ENCODE measurements around the gene DST. TPM values are rescaled to one million over a fixed set of nuclear protein-coding genes. Genes with fewer than 3 reads are reported as not detected.

Gene DST
- total and polyA plus RNA-seq, 2 of the 8 experiments (the other 6 are each of a cell fraction or from before 2014, with no cell fraction given) = 49.4 to 116 TPM

DNA sequence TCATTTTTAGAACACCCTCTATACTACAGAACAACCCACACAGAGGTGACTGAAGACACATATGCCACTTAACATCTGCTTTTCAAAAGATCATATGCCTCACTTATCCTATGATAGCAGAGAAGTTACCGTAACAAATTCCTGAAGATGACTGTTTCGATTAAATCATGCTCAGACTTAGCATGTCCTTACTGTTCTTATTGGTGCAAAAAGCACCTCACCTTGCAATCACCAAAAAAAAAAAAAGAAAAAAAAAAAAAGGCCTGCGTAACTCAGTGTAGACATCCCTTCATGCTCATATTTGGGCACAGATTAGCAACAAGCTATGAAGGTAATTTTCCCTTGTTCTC lies 17.7 kb upstream of the DST start:
- H3K18ac ChIP-seq (ENCODE audit: extremely low read depth, low read length) = no peak overlapping the region
- H3K4me2 ChIP-seq (ENCODE audit: insufficient read depth in 1 of 2, low read depth in 2 of 2, low read length in 2 of 2) = no peak overlapping the region
- H4K8ac ChIP-seq (ENCODE audit: extremely low read depth, insufficient read depth, low read length) = no peak overlapping the region
- no peak overlapping the region for H3K27ac ChIP-seq (ENCODE audit: low read depth, low read length)
- H3K27me3 ChIP-seq (replicated peaks in 1 of 4; ENCODE audit: control insufficient read depth in 3 of 4, extremely low read depth in 1 of 4, insufficient read depth in 3 of 4, low read length in 3 of 4) = no peaks in the 10 kb centered on the region
- ChIA-PET CTCF (ENCODE audit: partially characterized antibody) (interaction anchor here (0.6 to 2.6 kb wide), 3 partner anchors 12 to 1720 kb away, joined by 4 to 7 read pairs (median 5); no protein-coding TSS in a partner anchor), POLR2A (ENCODE audit: partially characterized antibody) (interaction anchor here (0.6 kb wide), 2 partner anchors 9 to 11 kb away, joined by 3 to 4 read pairs; no protein-coding TSS in a partner anchor)
- H4K5ac ChIP-seq (ENCODE audit: insufficient read length, low read depth, low read length) = no peak overlapping the region
- H4K91ac ChIP-seq (replicated peaks; ENCODE audit: insufficient read length, low read length) = no peak overlapping the region
- 88% methylated on average over 3 of the region's 3 CpGs; no CpG with 5 or more reads in 1 of the 2 experiments for WGBS, 2 experiments (ENCODE audit: extremely low coverage in 1 of 2, insufficient coverage in 1 of 2, insufficient read length in 1 of 2, insufficient replicate concordance in 2 of 2, low coverage in 1 of 2, low lambda C conversion rate in 2 of 2, missing lambda C conversion rate in 1 of 2)
- no peak overlapping the region for H3K14ac ChIP-seq (ENCODE audit: insufficient read length)
- no peak overlapping the region for H2BK15ac ChIP-seq (ENCODE audit: low read length)
- FAIRE-seq = no peak
- H2BK20ac ChIP-seq (ENCODE audit: low read length) = no peak overlapping the region
- no peak overlapping the region for H2BK12ac ChIP-seq (ENCODE audit: low read depth, low read length)
- no peak overlapping the region for H2BK120ac ChIP-seq (replicated peaks; ENCODE audit: low read depth, low read length)
- H3K4me3 ChIP-seq (ENCODE audit: extremely low read depth in 1 of 4, insufficient read depth in 2 of 4, low read depth in 3 of 4, low read length in 4 of 4) = no peak overlapping the region
- no peak overlapping the region for H3K4ac ChIP-seq (replicated peaks; ENCODE audit: insufficient read length, low read depth, low read length)
- no peaks in the 10 kb centered on the region for H3K9me3 ChIP-seq (ENCODE audit: insufficient read depth in 2 of 2, low read depth in 1 of 2, low read length in 1 of 2)
- DNase-seq (ENCODE audit: low read depth in 1 of 2, low spot score in 2 of 2) = no peak
- peaks cover 0 to 5% (median 2%) of the 10 kb centered on the region in 4 experiments; a peak in 5 of 7 replicates for H3K4me1 ChIP-seq (replicated peaks in 1 of 4; ENCODE audit: control insufficient read depth in 3 of 4, insufficient read depth in 4 of 4, low read length in 3 of 4)
- H4K20me1 ChIP-seq (replicated peaks in 1 of 2; ENCODE audit: control insufficient read depth in 1 of 2, insufficient read depth in 2 of 2, low read length in 2 of 2) = peaks cover 0 to 2% of the 10 kb centered on the region in 2 experiments
- no peak overlapping the region for H2AK5ac ChIP-seq (ENCODE audit: low read depth, low read length)
- H3K79me2 ChIP-seq (ENCODE audit: control insufficient read depth in 1 of 2, insufficient read depth in 2 of 2, low read length in 2 of 2) = peaks cover 0 to 16% of the 10 kb centered on the region in 2 experiments; a peak in 2 of 4 replicates
- H2AFZ ChIP-seq (ENCODE audit: low read length) = no peak overlapping the region
- no peak overlapping the region for H3K23ac ChIP-seq (ENCODE audit: insufficient read length)
- H3K23me2 ChIP-seq (ENCODE audit: low read depth, low read length) = no peaks in the 10 kb centered on the region; the same call in 1 of the 2 replicates
- no peak overlapping the region for H3K9ac ChIP-seq (replicated peaks in 1 of 4; ENCODE audit: extremely low read depth in 1 of 4, low read depth in 3 of 4, low read length in 3 of 4)
- H3K36me3 ChIP-seq (ENCODE audit: control insufficient read depth in 2 of 4, insufficient read depth in 4 of 4, low read length in 3 of 4) = no peaks in the 10 kb centered on the region
- no peaks in the 10 kb centered on the region for H3K79me1 ChIP-seq (ENCODE audit: low read depth, low read length)
- TF ChIP-seq RBBP5 (IDR thresholded peaks at IDR 0.05; ENCODE audit: borderline replicate concordance, low read depth, low read length) (no peak), BRCA1 (IDR thresholded peaks at IDR 0.05; ENCODE audit: low read depth, low read length) (no peak), RNF2 (IDR thresholded peaks at IDR 0.05; ENCODE audit: borderline replicate concordance, low read depth, low read length, missing control alignments, poor library complexity, severe bottlenecking) (no peak), SRF (IDR thresholded peaks at IDR 0.05; ENCODE audit: low read depth, low read length) (no peak)
- TF ChIP-seq, protein P1, sequence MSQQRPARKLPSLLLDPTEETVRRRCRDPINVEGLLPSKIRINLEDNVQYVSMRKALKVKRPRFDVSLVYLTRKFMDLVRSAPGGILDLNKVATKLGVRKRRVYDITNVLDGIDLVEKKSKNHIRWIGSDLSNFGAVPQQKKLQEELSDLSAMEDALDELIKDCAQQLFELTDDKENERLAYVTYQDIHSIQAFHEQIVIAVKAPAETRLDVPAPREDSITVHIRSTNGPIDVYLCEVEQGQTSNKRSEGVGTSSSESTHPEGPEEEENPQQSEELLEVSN (IDR thresholded peaks at IDR 0.05) = no peak
- no peak overlapping the region for H2BK5ac ChIP-seq (ENCODE audit: low read depth, low read length)
- no peak overlapping the region for H3K56ac ChIP-seq (replicated peaks; ENCODE audit: insufficient read length, low read depth, low read length)
